Putamen (tissue), 1 donor: ENCODE data around the gene NPDC1.
A peak's percentile ranks its signal among the peaks of the same experiment; 100 is the strongest.

ENCODE experiments used
- DNase-seq: peaks from one replicate; pipeline ENCODE4 v3.0.0-alpha.2; 2016; ENCODE audit warnings: low spot score

NPDC1 gene

GRCh38 chr9:137026384-137026783, 19.6 kb downstream of the NPDC1 start:
- no peak for DNase-seq

DNA sequence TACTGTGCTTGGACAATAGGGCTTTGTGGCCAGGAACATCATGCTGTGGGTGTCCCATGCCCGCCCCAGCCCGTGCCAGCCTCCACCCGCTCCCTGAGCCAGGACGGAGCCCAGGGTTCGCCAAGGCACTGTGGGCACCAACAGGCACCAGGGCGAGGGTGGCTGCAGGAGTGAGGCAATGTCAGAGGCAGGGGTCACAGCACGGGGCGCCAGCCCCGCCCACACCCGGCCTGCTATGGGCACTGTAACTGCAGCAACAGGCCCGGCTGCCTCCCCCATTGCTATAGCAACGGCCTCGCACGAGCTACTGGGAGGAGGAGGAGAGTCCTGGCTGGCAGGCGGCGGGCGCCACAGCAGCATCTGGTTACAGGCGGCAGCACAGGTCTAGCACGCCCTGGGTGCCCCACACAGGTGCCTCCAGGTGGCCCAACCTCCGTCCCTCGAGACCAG, 20.4 kb downstream of the NPDC1 start:
- DNase-seq = peak; percentile 99

DNA sequence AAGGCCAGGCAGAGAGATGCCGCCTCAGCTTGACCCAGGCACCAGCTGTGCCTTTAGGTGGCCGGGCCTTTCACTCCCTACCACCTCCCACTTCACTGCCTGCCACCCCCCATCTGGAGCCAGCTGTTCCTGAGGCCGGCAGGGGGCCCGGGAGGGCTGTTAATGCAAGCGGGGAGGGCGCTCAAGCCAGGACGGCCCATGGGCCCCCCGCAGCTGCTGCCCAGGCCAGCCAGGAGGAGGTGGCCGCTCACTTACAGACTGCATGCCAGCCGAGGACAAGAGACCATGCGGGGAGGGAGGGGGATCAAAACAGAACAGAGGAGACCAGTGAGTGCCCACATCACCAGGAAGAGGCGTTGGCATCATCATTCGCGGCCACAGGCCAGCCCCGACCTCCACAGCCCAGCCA, 22.4 kb downstream of the NPDC1 start:
- peak; percentile 74 for DNase-seq

DNA sequence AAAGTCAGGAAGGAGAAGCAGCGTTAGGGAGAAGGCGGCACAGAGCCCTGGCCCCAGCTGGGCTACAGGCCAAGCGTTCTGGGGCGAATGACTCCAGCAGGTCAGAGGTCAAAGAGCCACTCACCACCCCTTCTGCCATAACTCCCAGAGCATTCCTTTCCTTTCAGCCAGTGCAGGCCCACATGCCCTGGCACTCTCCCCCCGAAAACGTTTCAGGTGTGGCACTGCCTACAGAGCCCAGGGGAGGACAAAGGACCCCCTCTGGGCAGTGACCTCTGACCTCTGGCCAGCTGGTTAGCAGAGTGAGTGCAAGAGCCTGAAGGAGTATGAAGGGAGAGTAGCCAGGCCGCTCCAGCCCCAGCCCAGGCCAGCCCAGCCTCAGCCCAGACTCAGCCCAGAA, 22.8 kb downstream of the NPDC1 start:
- peak; percentile 51 for DNase-seq

DNA sequence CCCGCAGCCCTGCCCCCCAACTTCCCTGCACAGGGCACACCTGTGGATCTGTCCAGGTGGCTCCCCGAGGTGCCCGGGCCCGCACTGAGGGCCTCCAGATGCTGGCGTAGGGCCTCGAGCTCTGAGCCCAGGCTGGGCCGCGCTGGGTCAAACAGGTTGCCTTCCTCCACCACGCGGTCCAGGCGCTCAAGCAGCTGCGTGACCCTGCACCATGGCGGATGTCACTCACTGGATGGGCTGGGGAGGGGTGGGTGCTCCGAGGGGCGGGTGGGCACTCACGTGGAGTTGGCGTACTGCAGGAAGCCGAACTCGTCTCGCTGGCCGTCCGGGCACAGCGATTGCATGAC, 23.3 kb downstream of the NPDC1 start:
- no peak for DNase-seq

DNA sequence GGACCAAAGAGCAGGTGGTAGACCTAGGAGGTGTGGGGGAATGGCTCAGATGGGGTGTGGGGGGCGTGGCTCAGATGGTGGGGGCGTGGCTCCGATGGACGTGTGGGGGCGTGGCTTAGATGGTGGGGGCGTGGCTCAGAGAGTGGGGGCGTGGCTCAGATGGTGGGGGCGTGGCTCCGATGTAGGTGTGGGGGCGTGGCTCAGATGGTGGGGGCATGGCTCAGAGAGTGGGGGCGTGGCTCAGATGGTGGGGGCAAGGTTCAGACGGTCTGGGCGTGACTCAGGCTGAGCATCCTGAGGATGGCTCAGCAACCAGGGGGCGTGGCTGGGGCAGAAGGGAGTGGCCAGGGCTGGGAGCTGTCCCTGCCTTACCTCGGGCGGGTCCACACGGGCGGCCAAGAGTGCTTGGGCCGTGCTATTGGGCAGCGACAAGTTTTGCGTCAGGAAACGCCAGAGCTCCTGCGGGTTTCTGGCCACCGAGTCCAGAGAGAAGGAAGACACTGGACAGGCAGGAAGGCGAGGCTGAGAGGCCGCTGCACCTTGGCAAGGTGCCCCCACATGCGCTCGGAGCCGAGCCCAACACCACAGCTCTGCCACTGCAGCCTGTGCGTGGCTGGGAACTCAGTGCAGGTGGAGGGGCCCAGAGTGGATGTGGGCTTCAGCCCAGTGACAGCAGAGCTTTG, 23.9 kb downstream of the NPDC1 start:
- peak; percentile 94 for DNase-seq

- DNase-seq = no peak
Measured at GRCh38 chr9:137021568-137021978, 24.4 kb downstream of the NPDC1 start.

DNA sequence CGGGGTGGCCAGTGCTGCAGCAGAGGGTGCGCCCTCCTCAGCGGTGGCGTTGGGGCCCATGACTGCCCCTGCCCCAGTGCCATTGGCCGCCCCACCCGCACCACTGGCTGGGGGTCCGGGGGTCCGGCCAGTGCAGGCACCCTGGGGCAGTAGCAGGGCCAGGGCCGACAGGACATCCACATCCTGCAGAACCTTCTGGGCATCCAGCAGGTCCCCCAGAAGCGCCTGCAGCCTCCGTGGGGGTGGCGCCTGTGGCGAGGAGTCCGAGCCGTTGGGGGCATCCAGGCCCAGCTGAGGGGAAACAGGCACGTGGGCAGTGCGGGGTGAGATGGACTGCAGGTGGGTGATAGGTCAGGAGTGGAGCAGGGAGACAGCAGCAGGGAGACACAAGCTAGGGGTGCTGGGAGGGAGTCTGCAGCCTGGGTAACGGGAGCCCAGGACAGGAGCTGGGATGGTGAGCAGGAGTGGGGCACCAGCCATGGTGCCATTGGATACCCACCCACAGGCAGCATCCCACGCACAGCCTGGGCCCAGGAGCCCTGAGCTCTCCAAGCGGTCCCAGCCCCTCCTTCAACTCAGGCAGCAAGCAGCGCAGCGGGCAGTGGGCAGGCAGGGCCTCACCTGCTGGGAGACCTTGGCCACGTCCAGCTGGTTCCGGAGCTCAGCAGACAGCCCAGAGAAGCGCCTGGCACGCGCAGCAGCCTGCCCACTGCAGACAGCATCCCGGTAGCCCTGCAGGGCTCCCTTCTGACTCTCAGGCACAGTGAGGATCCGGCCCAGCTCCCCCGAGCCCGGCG, 25.0 kb downstream of the NPDC1 start:
- no peak for DNase-seq

- DNase-seq = no peak
Measured at GRCh38 chr9:137019891-137020683, 25.9 kb downstream of the NPDC1 start.

GRCh38 chr9:137018761-137019559, 27.0 kb downstream of the NPDC1 start:
- no peak for DNase-seq

GRCh38 chr9:137017791-137018497, 28.0 kb downstream of the NPDC1 start:
- DNase-seq = no peak

DNA sequence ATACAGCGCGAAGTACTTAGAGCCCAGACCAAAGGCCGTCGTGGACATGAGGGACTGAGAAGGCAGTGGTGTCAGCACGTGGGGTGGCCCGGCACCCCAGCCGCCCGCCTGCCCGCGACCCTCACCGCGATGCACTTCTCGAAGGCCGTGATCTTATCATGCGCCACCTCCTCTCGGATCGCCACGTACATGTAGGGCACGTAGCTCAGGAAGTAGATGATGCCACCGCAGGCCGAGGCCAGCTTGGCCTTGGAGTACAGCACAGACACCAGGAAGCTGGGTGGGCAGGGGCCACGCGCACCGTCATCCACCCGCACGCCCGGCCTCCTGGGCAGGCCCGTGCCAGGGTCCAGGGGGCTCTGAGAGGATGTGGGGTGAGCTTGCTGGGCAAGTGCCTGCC, 28.9 kb downstream of the NPDC1 start:
- no peak for DNase-seq

GRCh38 chr9:137016436-137016835, 29.5 kb downstream of the NPDC1 start:
- DNase-seq = no peak

GRCh38 chr9:137015976-137016375, 30.0 kb downstream of the NPDC1 start:
- no peak for DNase-seq

- DNase-seq = no peak
Measured at GRCh38 chr9:137015540-137015930, 30.4 kb downstream of the NPDC1 start.

DNA sequence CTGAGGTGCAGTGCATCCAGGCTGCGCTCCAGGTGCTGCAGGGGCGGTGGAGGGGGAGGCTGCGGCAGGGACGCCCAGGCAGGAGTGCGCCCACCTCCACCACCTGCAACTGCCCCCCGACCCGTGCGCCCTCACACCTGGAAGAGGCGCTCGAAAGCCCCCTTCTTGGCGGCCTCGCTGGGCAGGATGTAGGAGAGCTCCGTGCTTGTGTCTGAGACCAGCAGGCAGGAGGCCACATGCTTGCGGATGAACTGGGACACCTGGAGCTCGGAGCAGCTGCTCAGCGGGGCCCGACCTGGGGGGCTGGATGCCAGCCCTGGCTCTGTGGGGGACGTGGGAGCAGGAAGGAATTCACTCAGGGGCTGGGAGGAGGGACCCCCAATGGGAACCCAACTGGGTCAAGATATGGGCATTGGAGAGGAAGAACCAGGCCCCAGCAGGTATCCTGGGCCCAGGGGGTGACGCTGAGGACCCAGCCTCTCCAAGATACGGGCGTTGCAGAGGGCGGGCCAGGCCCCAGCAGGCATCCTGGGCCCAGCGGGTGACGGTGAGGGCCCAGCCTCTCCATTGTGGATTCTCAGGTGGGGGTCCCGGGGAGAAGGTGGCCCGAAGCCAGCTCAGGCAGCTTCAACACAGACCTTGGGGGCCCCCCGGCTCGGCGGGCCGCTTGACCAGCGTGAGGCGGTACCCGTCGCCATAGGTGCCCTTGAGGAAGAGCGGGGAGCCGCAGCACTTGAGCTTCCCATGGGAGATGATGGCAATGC, 31.0 kb downstream of the NPDC1 start:
- no peak for DNase-seq

- DNase-seq = no peak
Measured at GRCh38 chr9:137014166-137014565, 31.8 kb downstream of the NPDC1 start.

DNA sequence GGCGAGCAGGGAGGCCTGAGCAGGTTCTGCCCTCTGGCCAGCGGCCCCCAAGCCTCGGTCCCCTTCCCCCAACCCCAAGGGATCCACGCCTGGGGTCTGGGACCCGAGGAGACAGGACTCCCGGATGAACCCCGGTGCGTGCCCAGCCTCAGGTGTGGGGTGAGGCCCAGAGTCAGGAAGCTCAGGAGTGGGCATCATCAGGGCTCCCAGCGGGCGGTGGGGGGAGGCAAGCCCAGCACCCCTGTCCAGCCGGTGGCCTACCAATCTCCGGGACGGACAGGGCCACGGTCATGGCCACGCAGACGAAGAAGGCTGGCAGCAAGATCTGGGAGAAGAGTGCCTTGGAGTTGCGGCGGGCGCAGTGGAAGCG, 32.4 kb downstream of the NPDC1 start:
- DNase-seq = no peak

DNA sequence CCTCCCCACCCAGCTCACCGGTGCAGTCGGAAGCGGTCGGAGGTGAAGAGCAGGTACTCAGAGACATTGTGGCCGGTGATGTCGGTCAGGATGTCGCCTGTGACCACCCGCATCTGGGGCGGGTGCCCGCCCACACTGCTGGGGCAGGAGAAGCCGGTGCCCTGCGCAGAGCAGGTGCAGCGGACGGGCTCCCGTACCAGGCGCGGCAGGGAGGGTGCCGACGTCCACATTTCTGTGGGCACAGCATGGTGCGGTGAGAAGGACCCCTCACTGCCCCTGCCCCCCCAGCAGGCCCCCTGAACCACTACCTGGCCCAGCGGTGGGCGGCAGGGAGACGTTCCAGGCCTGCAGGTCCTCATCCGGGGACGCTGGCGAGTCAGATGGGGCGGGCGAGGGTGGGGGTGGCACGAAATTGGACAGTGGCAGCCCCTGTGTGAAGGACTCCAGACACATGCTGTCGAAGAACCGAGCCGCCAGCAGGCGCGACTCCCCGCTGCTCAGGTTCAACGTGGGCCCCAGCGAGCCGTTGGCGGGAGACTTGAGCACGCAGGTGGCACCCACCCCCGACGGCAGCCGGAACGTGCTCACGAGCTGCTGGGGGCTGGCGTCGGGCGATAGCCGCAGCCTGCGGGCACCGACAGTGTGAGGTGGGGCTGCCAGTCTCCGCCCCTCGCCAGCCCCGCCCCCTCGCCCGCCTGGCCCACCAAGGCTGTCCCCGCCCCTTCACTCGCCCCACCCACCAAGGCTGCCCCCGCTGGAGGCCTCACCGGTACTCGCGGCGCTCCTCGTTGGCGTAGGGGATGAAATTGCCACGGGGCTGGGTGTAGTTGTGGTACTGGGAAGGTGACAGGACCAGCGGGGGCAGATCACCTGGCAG, 33.0 kb downstream of the NPDC1 start:
- DNase-seq = no peak
